ENCODE measurements around the gene RNU1-2. TPM values are rescaled to one million over a fixed set of nuclear protein-coding genes. Genes with fewer than 3 reads are reported as not detected.

RNU1-2 gene
- total and polyA plus RNA-seq, 2 of the 8 experiments (the other 6 are each of a cell fraction or from before 2014, with no cell fraction given): 145 to 1,303 TPM

GRCh38 chr1:16913833-16914662 lies 18.3 kb downstream of the RNU1-2 start (continued):
- TF ChIP-seq CHD7 (IDR thresholded peaks at IDR 0.05; ENCODE audit: insufficient replicate concordance, low read length): no peak
- peak; percentile 18; the same call in 1 of the 2 replicates for TF ChIP-seq CREB1 (IDR thresholded peaks at IDR 0.05)
- TF ChIP-seq E2F6 (IDR thresholded peaks at IDR 0.05): peak; percentile 63
- TF ChIP-seq SP4 (IDR thresholded peaks at IDR 0.05; ENCODE audit: low read length): 0 out of 2 replicates have a peak, but pooled peaks have one; percentile 30
- no peak for TF ChIP-seq SIX5 (IDR thresholded peaks at IDR 0.05; ENCODE audit: low read depth, low read length)
- peak; percentile 55 for TF ChIP-seq ASH2L (IDR thresholded peaks at IDR 0.05; ENCODE audit: low read length)
- TF ChIP-seq EGR1 (IDR thresholded peaks at IDR 0.05; ENCODE audit: borderline replicate concordance, low read depth, low read length): peak; percentile 89
- peak; percentile 73 for TF ChIP-seq KDM4A (IDR thresholded peaks at IDR 0.05; ENCODE audit: low read depth, low read length, severe bottlenecking)
- TF ChIP-seq RBBP5 (IDR thresholded peaks at IDR 0.05; ENCODE audit: borderline replicate concordance, low read depth, low read length): peak; percentile 74

Data from H1 (cell line).